H7 (cell line): Measurements from ENCODE around the gene RPRD1B. TPM values are rescaled to one million over a fixed set of nuclear protein-coding genes. Genes with fewer than 3 reads are reported as not detected.
"Not testable (repeated sequence)": the region's sequence is repeated elsewhere in the genome, so short reads cannot be mapped to it uniquely, and the experiment has no call there.

Experiments used
- DNase-seq: peaks from one replicate; pipeline ENCODE4 v3.0.0; 2012
- H3K27me3 ChIP-seq: 2 replicates; pipeline ENCODE4 v1.6.0; 2011; ENCODE audit warnings: mild to moderate bottlenecking, low read length; ENCODE audit not compliant: control insufficient read depth, insufficient read depth
- H3K36me3 ChIP-seq: replicated peaks from 2 replicates; pipeline ENCODE4 v1.5.1; 2011; ENCODE audit warnings: low read length; ENCODE audit not compliant: control insufficient read depth, insufficient read depth
- H3K4me3 ChIP-seq: 2 replicates; pipeline ENCODE4 v1.5.1; 2011; ENCODE audit warnings: low read depth, mild to moderate bottlenecking, control low read depth, low read length, moderate library complexity; ENCODE audit not compliant: insufficient read depth
- total RNA-seq: library from RNA; depleted of rRNA; stranded (reverse); fragments of >200 nt; shearing (Covaris generic); gene quantifications from 2 replicates; pipeline ENCODE4 v1.2.3, GENCODE V29; 2014

RPRD1B gene
- total RNA-seq, 1 experiment from 2014 or later, result 12.7 TPM

- DNase-seq, result no peak
- Histone ChIP-seq H3K27me3 (no peaks in the 10 kb centered on the region), H3K36me3 (peaks cover 3% of the 10 kb centered on the region), H3K4me3 (no peak overlapping the region)
Measured at GRCh38 chr20:38085026-38085425, 51.5 kb downstream of the RPRD1B start.

GRCh38 chr20:38089500-38089899 lies 56.0 kb downstream of the RPRD1B start:
- Histone ChIP-seq H3K4me3 (no peak overlapping the region), H3K27me3 (no peaks in the 10 kb centered on the region), H3K36me3 (peaks cover 4% of the 10 kb centered on the region)
- DNase-seq, result no peak

- DNase-seq, result no peak
- H3K27me3 ChIP-seq, result no peaks in the 10 kb centered on the region
- no peak overlapping the region for H3K4me3 ChIP-seq
- peaks cover 4% of the 10 kb centered on the region for H3K36me3 ChIP-seq
Measured at GRCh38 chr20:38090061-38090460, 56.5 kb downstream of the RPRD1B start.

GRCh38 chr20:38091441-38092216 lies 58.1 kb downstream of the RPRD1B start:
- no peaks in the 10 kb centered on the region for H3K27me3 ChIP-seq
- DNase-seq, result no peak
- peaks cover 2% of the 10 kb centered on the region for H3K36me3 ChIP-seq
- H3K4me3 ChIP-seq, result no peak overlapping the region

GRCh38 chr20:38092260-38092857 lies 58.8 kb downstream of the RPRD1B start:
- no peak for DNase-seq
- no peaks in the 10 kb centered on the region for H3K27me3 ChIP-seq
- H3K36me3 ChIP-seq, result peaks cover 2% of the 10 kb centered on the region
- H3K4me3 ChIP-seq, result no peak overlapping the region

- Histone ChIP-seq H3K36me3 (peaks cover 2% of the 10 kb centered on the region), H3K27me3 (no peaks in the 10 kb centered on the region), H3K4me3 (no peak overlapping the region)
- DNase-seq, result no peak
Measured at GRCh38 chr20:38092915-38093314, 59.4 kb downstream of the RPRD1B start.

GRCh38 chr20:38093641-38094077 lies 60.1 kb downstream of the RPRD1B start:
- no peak overlapping the region for H3K4me3 ChIP-seq
- H3K27me3 ChIP-seq, result no peaks in the 10 kb centered on the region
- peaks cover 2% of the 10 kb centered on the region for H3K36me3 ChIP-seq
- DNase-seq, result no peak

- H3K36me3 ChIP-seq, result peaks cover 2% of the 10 kb centered on the region
- no peaks in the 10 kb centered on the region for H3K27me3 ChIP-seq
- no peak for DNase-seq
- H3K4me3 ChIP-seq, result no peak overlapping the region
Measured at GRCh38 chr20:38094373-38094891, 60.9 kb downstream of the RPRD1B start.

GRCh38 chr20:38095017-38095686 lies 61.6 kb downstream of the RPRD1B start:
- H3K4me3 ChIP-seq, result no peak overlapping the region
- no peaks in the 10 kb centered on the region for H3K27me3 ChIP-seq
- peaks cover 2% of the 10 kb centered on the region for H3K36me3 ChIP-seq
- DNase-seq, result no peak

- no peaks in the 10 kb centered on the region for H3K36me3 ChIP-seq
- no peak overlapping the region for H3K4me3 ChIP-seq
- no peak for DNase-seq
- H3K27me3 ChIP-seq, result no peaks in the 10 kb centered on the region
Measured at GRCh38 chr20:38098952-38099351, 65.4 kb downstream of the RPRD1B start.

- DNase-seq, result not testable (repeated sequence)
Measured at GRCh38 chr20:38102206-38102605, 68.7 kb downstream of the RPRD1B start.

GRCh38 chr20:38104285-38104684 lies 70.7 kb downstream of the RPRD1B start:
- Histone ChIP-seq H3K36me3 (no peaks in the 10 kb centered on the region), H3K4me3 (no peak overlapping the region), H3K27me3 (no peaks in the 10 kb centered on the region)
- DNase-seq, result no peak

More at GRCh38 chr20:38102206-38102605, 68.7 kb downstream of the RPRD1B start:
- H3K27me3 ChIP-seq, H3K36me3 ChIP-seq, H3K4me3 ChIP-seq: not testable (repeated sequence)

- Histone ChIP-seq H3K4me3 (no peak overlapping the region), H3K27me3 (no peaks in the 10 kb centered on the region), H3K36me3 (no peaks in the 10 kb centered on the region)
- no peak for DNase-seq
Measured at GRCh38 chr20:38106461-38106860, 72.9 kb downstream of the RPRD1B start.

- not testable (repeated sequence) for DNase-seq, H3K4me3 ChIP-seq, H3K27me3 ChIP-seq, H3K36me3 ChIP-seq
Measured at GRCh38 chr20:38107386-38107785, 73.8 kb downstream of the RPRD1B start.

GRCh38 chr20:38107916-38108315 lies 74.4 kb downstream of the RPRD1B start:
- not testable (repeated sequence) for DNase-seq, H3K4me3 ChIP-seq, H3K36me3 ChIP-seq, H3K27me3 ChIP-seq
